ENCODE results near the gene PLD1.

PLD1 gene

DNA sequence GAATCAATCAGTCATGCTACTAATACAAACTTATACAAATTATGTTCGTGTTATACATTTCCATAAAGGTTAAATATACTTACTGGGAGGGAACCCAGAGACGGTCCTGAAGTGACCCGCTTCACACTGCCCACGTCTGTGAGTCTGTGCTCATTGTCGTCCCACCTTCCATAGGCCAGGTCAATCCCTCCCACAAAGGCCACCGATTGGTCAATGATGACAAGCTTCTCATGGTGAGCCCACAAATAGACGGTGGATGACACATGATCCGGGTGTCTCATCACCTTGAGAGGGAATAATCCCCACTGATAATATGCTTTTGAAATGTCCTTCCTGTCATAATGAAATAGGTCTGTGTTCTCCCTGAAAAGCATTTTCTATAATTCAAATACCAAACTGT, 121.7 kb downstream of the PLD1 start:
- DNase-seq: no peak

GRCh38 chr3:171688002-171688401, 122.3 kb downstream of the PLD1 start:
- DNase-seq: no peak

DNA sequence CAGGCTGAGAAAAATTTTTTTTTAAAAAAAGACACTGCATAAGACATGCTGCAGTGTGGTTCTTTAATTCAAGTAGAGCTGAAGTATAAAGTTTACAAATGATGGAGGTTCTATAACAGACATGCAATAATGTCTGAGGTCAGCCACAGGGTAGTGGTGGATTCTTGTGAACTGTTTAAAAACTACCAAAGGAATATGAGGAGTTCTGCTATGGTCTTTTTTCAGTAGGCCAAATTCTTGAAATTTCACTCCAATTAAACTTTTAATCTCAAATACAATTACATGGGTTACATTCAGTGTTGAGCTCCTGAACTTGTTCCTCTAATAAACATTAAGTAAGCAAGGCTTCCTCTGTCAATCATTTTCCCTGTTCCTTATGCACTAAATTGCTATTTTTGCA, 122.7 kb downstream of the PLD1 start:
- no peak for DNase-seq

GRCh38 chr3:171687064-171687463, 123.2 kb downstream of the PLD1 start:
- DNase-seq: no peak

GRCh38 chr3:171685116-171685895, 125.0 kb downstream of the PLD1 start:
- DNase-seq: no peak

DNA sequence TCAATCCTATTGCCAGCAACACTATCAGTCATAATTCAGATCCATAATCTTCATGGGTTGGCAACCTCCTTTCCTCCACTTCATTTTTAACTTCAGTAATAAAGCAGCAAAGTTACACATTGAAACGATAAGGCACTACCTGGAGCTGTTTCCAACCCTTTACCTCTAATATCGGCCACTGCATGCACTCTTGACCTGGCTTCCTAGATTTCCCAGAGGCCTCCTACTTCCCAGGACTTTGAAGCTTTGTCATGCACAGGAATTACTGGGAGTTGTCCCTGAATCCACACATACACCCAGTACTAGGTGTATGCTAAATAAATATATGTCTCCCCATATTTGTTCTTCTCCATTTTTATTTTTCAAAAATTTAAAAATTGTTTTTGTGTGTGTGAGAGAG, 126.1 kb downstream of the PLD1 start:
- DNase-seq: no peak

- no peak for DNase-seq
These were observed 127.5 kb downstream of the PLD1 start for GRCh38 chr3:171682743-171683142.

DNA sequence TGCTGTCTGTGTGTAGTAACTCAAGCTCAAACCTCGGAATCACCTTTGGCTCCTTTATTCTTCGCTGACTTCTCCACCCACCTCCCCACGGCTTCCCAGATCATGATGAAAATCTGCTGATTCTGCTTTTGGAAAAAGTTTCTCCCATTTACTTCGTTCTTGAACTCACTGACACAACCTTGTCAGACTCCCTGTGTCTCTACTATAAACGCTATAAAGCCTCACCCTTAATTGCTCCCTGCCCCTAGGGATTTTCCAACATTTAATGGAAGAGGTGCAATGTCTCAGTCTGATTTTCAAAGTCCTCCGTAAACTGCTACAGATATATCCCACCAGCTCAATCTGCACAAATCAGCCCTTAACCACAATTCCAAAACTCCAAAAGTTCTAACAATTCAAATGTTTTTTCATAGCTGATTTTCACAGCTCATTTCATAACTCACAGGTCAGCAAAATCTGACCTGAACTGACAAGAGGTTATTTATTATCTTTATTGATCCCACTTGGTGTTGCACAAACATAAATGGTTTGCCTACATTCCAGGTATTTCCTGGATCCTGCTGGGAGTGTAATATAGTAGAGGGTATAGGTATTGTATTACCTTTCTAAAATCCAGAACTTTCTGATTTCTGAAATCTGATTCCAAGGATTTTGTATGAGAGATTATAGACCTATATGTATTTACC, 129.4 kb downstream of the PLD1 start:
- DNase-seq: no peak

- DNase-seq: no peak
These were observed 131.3 kb downstream of the PLD1 start for GRCh38 chr3:171678971-171679492.

- DNase-seq: no peak
These were observed 132.6 kb downstream of the PLD1 start for GRCh38 chr3:171677706-171678105.

- DNase-seq: no peak
These were observed 133.6 kb downstream of the PLD1 start for GRCh38 chr3:171676601-171677175.

DNA sequence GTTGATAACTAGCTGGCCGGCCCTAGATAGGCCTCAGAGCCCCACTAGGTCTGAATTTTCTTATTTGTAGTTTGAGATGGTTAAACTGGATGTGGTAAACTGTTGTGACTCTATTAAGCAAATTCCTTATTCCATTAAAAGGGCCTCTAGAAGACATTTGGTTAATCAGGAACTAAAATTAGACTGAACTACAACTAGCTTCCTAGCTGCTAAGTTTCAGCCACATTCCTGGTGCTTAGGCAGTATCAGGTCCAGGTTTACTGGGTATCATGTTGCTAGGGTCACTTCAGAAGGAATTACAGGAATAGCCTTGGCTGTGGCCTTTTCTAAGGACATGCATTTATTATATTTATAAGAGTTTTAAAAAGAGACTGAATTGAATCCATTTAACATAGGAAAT, 136.3 kb downstream of the PLD1 start:
- DNase-seq: no peak

- no peak for DNase-seq
These were observed 137.7 kb downstream of the PLD1 start for GRCh38 chr3:171672538-171672937.

DNA sequence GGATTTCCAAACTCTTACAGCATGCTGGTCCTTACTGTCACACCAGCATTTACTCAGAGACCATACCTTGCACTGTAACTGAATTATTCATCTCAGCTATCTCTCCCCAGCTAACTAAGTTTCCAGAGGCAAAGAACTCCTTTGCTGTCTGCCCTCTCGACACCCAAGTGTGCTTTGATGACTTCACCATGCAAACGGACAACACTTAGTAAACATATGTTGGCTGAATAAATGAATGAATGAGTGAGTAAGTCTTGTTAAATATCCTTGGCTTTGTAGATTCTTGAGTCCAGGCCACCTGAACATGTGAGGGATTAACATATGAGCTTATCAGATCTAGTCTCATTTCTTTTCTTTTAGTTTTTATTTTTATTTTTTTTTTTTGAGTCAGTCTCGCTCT, 138.2 kb downstream of the PLD1 start:
- DNase-seq: no peak

DNA sequence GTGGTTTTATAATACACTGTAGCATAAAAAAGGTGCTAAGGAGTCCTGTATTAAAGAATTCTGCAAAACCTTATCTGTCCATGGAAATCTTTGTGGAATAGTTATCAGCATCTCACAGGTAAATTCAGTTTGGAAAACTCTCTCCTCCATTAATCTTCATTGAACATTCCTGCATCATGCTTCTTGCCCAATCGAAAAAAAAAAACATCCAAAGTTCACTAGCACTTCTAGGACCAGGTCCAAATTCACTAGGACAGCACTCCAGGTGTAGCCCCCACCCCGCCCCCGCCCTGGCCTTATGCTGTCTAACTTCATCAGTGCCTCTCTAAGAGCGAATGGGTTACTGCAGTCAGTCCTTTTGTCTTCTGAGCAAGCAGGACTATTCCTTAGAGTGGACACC, 138.6 kb downstream of the PLD1 start:
- DNase-seq: no peak

GRCh38 chr3:171666516-171666915, 143.8 kb downstream of the PLD1 start:
- DNase-seq: no peak

DNA sequence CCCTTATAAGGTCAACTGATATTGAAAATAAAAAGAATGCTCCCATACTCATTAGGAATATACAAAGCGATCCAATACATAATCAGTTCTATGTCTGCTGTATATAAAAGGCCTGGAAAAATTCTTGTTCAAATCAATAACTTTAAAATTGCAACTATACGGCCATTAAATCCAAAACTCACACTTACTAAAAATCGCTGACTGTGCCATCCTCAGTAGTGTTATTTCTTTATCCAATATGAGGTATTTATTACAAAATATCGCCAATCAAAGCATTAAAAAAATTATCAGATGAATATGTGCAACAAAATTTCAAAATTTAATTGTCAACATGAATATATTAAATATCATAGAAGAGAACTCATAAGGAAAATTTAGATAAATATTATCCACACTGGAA, 146.5 kb downstream of the PLD1 start:
- no peak for DNase-seq

DNA sequence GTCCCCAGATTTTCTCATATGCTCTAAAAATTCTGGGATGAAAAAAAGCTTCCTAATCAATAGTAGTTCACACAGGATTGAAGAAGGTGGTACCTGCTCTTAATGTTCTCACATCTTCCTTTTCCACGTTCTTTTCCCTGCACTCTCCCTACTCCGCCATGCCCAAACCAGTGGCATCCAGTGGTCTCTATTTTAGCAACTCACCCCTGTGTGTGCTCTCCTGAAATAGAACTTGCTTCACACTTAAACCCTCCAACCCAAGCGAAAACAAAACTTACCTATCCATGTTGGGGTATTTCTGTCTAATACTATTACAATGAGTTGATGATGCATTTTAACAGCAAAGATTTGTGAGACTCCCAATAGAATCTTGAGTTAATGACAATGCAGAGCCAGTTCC, 148.8 kb downstream of the PLD1 start:
- DNase-seq: no peak

GRCh38 chr3:171660188-171660587, 150.1 kb downstream of the PLD1 start:
- DNase-seq: no peak

GRCh38 chr3:171658841-171659240, 151.4 kb downstream of the PLD1 start:
- no peak for DNase-seq

DNA sequence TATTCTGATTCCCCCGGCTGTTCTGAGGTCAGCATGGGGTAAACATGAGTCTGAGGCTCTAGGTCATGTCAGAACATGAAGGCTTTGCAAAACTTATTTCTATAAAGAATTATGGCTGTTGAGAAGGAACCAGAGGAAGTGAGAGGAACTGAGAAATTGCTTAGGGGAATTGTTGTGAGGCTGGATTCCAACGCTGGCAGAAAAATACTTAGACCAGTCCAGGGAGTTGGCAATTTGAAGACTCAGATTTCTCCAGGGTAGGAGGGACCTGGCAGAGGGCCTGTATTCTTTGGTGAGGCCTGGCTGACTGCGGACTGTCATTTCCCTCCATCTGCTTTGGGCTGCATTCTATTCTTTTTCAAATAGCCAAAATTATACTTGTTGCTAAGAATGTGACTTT, 155.5 kb downstream of the PLD1 start:
- DNase-seq: no peak

DNA sequence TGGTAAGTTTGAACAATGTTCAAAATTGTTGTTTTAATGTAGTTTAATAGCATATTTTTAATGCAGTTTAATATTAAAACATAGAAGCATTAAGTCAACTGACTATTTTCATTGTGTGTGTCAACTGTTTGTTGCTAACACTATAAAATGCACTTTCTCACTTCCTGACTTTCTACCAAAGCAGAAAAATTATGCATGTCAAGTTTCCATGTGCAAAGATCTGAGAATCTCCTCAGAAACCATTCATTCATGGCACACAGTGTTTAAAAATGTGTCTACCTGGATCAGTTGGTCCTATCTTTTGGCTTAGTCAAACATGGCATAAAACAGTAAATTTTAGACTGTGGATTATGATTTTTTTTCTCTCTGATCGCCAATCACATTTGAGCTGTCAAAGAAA, 156.0 kb downstream of the PLD1 start:
- DNase-seq: no peak

- no peak for DNase-seq
These were observed 156.6 kb downstream of the PLD1 start for GRCh38 chr3:171653701-171654100.

DNA sequence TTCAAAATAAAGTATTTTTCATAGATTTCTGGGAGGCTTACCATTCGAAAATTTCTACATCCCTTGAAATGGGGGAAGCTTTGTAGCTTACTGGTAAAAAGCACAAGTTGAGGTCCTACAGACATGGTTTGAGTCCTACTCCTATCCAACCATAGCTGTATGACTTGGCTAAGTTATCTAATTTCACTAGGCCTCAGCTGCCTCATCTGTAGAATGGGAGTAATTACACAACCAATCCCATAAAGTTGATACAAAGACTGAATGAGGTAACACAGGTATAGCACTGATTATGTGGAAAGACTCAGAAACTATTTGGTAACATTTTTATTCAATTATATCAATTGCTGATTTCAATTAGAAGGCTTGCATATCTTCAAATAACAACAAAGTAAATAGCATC, 157.4 kb downstream of the PLD1 start:
- no peak for DNase-seq
